ENCODE data around the gene MAN1A1. TPM values are rescaled to one million over a fixed set of nuclear protein-coding genes. Genes with fewer than 3 reads are reported as not detected.

MAN1A1 gene
- total and polyA plus RNA-seq, 2 experiments from 2014 or later, result 117 to 245 TPM

DNA sequence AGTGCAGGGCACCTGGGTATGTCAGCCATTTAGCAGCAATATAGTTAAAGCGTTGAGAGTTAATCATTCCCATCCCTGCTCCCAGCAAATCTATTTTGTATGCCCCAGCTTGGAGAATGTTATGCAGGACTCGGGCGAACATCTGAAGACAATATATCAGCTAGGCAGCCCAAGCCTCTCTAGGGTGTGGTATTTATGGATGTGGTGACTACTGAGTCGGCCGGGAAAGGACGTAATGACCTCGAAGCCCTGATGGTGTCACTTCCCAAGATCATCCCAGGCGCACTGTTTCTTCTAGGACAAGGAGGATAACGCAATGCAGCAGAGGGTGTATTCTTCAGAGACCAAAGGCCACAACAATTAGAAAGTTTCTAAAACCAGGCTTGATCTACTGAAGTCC lies 207.5 kb downstream of the MAN1A1 start:
- Histone ChIP-seq H3K79me2 (no peaks in the 10 kb centered on the region), H2AFZ (no peak overlapping the region), H3K9me3 (ENCODE audit: low read depth) (no peaks in the 10 kb centered on the region), H3K4me3 (no peak overlapping the region), H4K20me1 (ENCODE audit: insufficient read depth, poor library complexity, severe bottlenecking) (no peaks in the 10 kb centered on the region), H3K4me2 (no peak overlapping the region), H3K4me1 (ENCODE audit: insufficient read depth) (peaks cover 30% of the 10 kb centered on the region), H3K36me3 (replicated peaks; ENCODE audit: insufficient read depth, low read depth) (no peaks in the 10 kb centered on the region), H3K27ac (no peak overlapping the region), H3K27me3 (no peaks in the 10 kb centered on the region), H3K9me2 (replicated peaks; ENCODE audit: insufficient read depth) (no peaks in the 10 kb centered on the region)
- no peak for DNase-seq (ENCODE audit: low spot score)
- 73% methylated on average over 9 of the region's 9 CpGs for WGBS (ENCODE audit: low lambda C conversion rate, missing lambda C conversion rate)
- TF ChIP-seq EZH2phosphoT487 (IDR thresholded peaks at IDR 0.05; ENCODE audit: low read depth, severe bottlenecking, unreplicated experiment) (no peak), EZH2 (IDR thresholded peaks at IDR 0.05; ENCODE audit: borderline replicate concordance) (no peak)
- TF ChIP-seq, protein P1, sequence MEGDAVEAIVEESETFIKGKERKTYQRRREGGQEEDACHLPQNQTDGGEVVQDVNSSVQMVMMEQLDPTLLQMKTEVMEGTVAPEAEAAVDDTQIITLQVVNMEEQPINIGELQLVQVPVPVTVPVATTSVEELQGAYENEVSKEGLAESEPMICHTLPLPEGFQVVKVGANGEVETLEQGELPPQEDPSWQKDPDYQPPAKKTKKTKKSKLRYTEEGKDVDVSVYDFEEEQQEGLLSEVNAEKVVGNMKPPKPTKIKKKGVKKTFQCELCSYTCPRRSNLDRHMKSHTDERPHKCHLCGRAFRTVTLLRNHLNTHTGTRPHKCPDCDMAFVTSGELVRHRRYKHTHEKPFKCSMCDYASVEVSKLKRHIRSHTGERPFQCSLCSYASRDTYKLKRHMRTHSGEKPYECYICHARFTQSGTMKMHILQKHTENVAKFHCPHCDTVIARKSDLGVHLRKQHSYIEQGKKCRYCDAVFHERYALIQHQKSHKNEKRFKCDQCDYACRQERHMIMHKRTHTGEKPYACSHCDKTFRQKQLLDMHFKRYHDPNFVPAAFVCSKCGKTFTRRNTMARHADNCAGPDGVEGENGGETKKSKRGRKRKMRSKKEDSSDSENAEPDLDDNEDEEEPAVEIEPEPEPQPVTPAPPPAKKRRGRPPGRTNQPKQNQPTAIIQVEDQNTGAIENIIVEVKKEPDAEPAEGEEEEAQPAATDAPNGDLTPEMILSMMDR (IDR thresholded peaks at IDR 0.05; ENCODE audit: poor library complexity), result no peak

DNA sequence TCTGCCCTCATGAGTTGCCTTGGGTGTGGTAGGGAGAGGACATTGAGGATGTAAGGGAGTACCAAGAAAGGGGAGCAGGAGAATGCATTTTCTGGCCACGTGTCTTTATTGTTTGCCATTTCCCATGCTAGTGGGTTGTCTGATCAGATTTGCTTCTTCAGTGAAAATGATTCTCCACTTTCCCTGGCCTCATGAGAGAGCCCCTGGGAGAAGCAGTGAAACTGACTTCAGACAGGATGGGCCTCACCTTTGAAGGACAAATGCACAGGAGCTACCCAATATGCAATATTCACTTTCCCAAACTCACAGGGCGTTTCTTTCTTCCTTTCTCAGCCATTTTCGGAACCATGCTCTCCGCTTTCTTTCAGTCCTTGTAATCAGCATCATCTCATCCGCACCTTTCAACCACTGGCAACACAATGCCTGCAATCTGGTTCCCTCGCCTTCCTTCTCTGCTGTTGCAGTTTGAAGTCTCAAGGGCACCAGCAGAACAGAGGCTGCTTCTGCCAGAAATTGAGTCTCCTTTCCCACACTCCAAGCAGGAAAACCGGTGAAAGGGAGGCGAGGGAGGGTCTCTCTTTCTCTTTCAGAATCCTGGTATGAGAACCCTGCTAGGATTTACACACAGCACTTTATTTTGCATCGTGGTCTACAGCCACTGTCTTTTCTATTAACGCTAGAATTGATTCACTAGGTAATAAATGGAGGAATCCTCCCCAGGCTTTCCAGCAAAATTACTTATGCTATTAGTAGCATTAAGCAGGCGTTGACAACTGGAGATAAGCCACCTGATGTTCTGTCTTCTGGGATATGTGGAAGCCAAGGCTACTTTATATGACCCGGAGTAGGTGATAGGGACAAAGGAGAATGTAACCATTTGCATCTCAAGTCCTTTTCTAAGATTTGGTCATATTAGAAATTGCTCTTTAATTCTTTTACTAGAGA lies 209.1 kb downstream of the MAN1A1 start:
- Histone ChIP-seq H3K4me3 (no peak overlapping the region), H2AFZ (no peak overlapping the region), H3K4me1 (ENCODE audit: insufficient read depth) (peaks cover 26% of the 10 kb centered on the region), H3K9me2 (replicated peaks; ENCODE audit: insufficient read depth) (no peaks in the 10 kb centered on the region), H3K27me3 (no peaks in the 10 kb centered on the region), H3K4me2 (no peak overlapping the region), H3K9me3 (ENCODE audit: low read depth) (no peaks in the 10 kb centered on the region), H3K36me3 (replicated peaks; ENCODE audit: insufficient read depth, low read depth) (no peaks in the 10 kb centered on the region), H4K20me1 (ENCODE audit: insufficient read depth, poor library complexity, severe bottlenecking) (no peaks in the 10 kb centered on the region), H3K27ac (no peak overlapping the region), H3K79me2 (no peaks in the 10 kb centered on the region)
- no peak for DNase-seq (ENCODE audit: low spot score)
- TF ChIP-seq, protein P1 (IDR thresholded peaks at IDR 0.05; ENCODE audit: poor library complexity), result no peak
- no peak for TF ChIP-seq EZH2phosphoT487 (IDR thresholded peaks at IDR 0.05; ENCODE audit: low read depth, severe bottlenecking, unreplicated experiment)
- 66% methylated on average over 12 of the region's 12 CpGs for WGBS (ENCODE audit: low lambda C conversion rate, missing lambda C conversion rate)

DNA sequence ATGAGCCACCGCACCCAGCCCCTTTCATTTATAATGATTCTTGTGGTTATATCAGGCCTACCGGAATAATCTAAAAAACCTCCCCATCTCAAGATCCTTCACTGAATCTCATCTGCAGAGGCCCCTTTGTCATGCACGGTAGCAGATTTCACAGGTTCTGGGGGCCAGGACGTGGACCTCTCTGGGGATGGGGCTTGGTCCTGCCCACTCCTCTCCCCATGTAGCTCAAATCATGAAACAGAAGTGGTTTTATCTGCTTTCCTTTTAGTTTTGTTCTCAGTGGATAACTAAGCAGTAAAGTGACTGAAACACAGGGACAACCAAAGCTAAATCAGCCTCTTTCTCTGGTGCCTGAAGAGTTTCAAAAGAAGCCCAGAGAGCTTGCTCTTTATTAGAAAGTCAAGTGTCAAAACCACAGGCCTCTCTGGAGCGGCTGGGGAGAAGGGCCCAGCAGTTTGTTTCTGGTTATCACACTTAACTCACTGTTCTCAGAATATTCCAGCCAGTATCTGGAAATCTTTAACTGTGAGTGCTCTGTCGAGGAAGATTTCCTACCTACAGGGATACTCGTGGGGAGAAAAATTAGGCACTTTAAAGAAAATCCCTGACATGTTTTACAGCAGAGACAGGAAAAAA lies 210.5 kb downstream of the MAN1A1 start:
- no peaks in the 10 kb centered on the region for H3K27me3 ChIP-seq
- no peak overlapping the region for H3K4me2 ChIP-seq
- H3K4me3 ChIP-seq, result no peak overlapping the region
- 57% methylated on average over 7 of the region's 7 CpGs for WGBS (ENCODE audit: low lambda C conversion rate, missing lambda C conversion rate)
- H4K20me1 ChIP-seq (ENCODE audit: insufficient read depth, poor library complexity, severe bottlenecking), result no peaks in the 10 kb centered on the region
- peaks cover 26% of the 10 kb centered on the region for H3K4me1 ChIP-seq (ENCODE audit: insufficient read depth)
- no peaks in the 10 kb centered on the region for H3K79me2 ChIP-seq
- peak overlapping the region; percentile 34 for H3K27ac ChIP-seq
- TF ChIP-seq EZH2 (IDR thresholded peaks at IDR 0.05; ENCODE audit: borderline replicate concordance), result no peak
- TF ChIP-seq EZH2phosphoT487 (IDR thresholded peaks at IDR 0.05; ENCODE audit: low read depth, severe bottlenecking, unreplicated experiment), result no peak
- TF ChIP-seq, protein P1 (IDR thresholded peaks at IDR 0.05; ENCODE audit: poor library complexity), result no peak
- no peaks in the 10 kb centered on the region for H3K9me3 ChIP-seq (ENCODE audit: low read depth)
- DNase-seq (ENCODE audit: low spot score), result no peak
- H3K9me2 ChIP-seq (replicated peaks; ENCODE audit: insufficient read depth), result no peaks in the 10 kb centered on the region
- H2AFZ ChIP-seq, result peak overlapping the region; percentile 81
- no peaks in the 10 kb centered on the region for H3K36me3 ChIP-seq (replicated peaks; ENCODE audit: insufficient read depth, low read depth)

Measured in hepatocyte (in vitro differentiated cells).